Activated T-cell treated with anti-CD3 and anti-CD28 coated beads, Interleukin-2, amount 50 U/mL, for 48 hours (primary cell): ENCODE measurements around the gene EREG.
A peak's percentile ranks its signal among the peaks of the same experiment; 100 is the strongest.
"Not testable (repeated sequence)": the region's sequence is repeated elsewhere in the genome, so short reads cannot be mapped to it uniquely, and the experiment has no call there.

Source experiments
- DNase-seq, 2 experiments: peaks; one replicate each; pipeline ENCODE4 v3.0.0-alpha.2; 2020

The EREG gene

GRCh38 chr4:74364652-74365491 is at the start of gene EREG:
Gene EREG (plus strand): TSS chr4:74365145. CDS start chr4:74365309, 164 bp downstream.
- DNase-seq = peak; percentile 34 to 35

DNA sequence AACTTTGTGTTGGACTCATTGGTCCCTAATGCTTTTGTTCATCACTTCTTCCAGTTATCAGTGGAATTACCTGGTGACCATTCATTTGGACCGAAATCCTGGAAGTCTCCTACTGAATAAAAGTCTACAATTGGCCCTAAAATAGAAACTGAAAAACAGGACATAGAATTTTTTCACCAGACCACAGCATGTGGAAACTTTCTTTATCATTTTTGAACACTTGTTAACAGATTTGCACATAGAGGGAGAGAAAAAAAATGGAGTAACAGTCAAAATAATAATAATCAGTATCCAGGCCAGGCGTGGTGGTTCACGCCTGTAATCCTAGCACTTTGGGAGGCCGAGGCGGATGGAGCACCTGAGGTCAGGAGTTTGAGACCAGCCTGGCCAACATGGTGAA is 49.6 kb upstream of the EREG start:
- DNase-seq = no peak

- no peak for DNase-seq
Observed at GRCh38 chr4:74316397-74316796, 48.5 kb upstream of the EREG start.

DNA sequence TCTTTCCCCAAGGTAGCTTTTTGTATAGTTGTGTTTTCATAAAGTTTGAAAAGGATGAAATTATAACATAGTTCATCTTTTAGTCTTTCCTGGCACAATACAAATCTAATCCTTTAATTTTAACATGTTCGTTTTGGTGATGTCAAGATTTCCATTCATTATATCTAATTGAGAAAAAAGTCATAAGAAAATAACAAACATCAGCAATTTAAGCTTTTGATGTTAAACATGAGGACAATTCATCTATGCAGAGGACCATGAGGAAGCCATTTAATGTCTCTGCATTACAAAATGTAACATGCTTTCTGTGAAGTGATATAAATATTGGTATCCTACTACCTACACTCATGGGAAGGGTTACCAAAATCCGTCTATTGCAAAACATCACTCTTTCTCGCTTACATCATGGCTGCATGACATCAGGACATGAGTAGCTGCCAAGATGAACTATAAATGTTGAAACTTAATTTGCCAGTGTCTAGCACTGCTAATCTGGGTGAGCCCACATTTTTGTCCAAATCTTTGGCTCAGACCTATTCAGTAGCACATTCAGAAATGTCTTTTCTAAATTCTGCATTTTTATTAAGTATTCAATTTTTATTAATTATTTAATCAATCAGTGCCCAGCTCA is 47.2 kb upstream of the EREG start:
- no peak for DNase-seq

DNA sequence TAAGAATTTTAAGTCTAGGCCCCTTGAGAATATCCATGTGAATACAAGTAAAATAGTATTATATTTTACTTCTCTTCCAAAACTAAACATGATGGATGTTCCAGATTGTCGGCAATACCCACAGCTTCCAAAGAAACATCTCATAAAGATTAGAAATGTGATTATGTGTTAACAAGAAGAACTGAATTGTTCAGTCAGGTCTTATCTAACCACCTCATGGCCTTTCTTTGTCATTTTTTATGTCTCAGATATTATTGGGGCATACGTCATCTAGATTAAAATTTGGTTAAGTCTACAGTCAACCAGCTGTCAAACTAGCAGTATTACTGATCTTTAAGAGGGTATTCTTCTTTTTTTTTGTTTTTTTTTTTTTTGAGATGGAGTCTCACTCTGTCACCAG is 46.7 kb upstream of the EREG start:
- DNase-seq = no peak

GRCh38 chr4:74319470-74319869 is 45.5 kb upstream of the EREG start:
- no peak for DNase-seq

DNA sequence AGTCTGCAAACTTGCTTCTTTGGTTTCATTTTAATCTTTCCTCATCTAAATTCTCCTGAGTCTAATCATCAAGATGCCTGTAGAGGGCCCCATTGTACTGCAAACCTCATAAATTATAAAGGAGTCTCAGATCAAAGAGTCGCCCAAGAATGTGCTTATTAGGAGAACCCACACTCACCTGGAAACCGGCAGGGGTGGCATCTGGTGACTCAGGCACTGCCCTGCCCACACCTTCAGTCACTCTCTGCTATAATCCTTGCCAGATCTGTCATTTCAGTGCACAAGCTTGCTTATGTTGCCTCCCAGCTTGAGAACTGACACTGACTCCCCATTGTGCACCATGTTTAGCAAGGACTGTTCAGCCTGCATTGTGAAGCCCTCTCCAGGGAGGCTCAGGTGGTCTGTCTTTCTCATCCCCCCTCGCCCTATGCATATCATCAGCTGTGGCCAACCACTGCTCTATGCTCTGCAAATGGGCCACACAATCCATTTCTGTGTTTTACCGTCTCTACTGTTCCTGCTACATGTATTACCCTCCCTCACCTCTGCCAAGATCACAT is 44.3 kb upstream of the EREG start:
- peak; percentile 27 to 37 for DNase-seq

GRCh38 chr4:74322301-74322700 is 42.6 kb upstream of the EREG start:
- DNase-seq = no peak

DNA sequence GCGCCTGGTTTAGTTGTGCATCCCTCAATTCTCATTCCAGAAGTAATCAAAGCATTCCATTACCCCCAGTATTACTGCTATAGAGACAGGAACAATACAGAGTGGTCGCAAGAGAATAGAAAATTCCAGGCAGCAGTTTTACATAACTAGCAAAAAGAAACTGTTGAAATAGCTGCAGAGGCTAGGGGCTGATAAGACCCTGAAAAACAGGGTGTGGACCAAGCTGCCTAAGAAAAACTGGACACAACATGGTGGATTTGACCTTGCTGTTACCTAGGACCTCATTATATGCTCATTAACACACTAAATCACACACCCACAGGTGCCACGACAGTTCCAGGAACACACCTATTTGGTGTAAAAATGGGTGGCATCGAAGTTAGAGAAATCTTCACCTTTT is 41.3 kb upstream of the EREG start:
- no peak for DNase-seq

DNA sequence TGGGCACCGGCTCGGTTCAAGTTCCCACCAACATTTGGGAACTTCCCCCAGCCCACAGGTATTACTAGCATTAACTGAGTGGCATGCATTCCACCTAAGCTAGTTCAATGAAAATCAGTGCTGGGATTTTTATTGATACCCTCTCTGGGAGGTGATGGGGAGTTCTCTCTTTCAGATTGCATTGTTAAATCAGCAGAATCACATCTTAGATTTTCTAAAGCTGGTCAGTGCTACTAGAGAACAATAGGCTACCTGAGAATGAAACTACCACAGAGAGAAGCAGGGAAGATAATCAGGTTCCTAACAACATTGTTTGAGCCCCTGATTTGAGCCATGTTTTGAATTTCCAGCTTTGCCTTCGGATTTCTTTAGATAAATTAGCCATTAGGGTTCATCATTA is 40.7 kb upstream of the EREG start:
- no peak for DNase-seq

- no peak for DNase-seq
Observed at GRCh38 chr4:74325886-74326285, 39.1 kb upstream of the EREG start.

GRCh38 chr4:74327762-74328161 is 37.2 kb upstream of the EREG start:
- no peak for DNase-seq

- DNase-seq = no peak
Observed at GRCh38 chr4:74328501-74328900, 36.4 kb upstream of the EREG start.

DNA sequence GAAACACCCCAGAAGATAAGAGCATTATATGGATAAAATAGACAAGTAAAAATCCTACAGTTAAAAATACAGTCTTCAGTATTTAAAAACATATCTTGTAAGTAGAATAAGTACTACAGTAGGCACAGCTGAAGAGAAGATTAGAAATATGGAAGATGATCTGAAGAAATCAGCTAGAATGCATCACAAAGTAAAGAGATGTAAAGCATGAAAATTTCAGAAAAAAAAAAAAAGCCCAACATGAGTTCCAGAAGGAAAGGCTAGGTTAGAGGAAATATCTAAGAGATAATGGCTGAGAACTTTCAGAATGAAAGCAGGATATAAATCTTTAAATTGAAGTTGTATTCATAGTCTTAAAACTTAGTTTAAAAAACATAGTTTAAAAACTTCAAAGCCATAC is 35.6 kb upstream of the EREG start:
- DNase-seq = no peak

GRCh38 chr4:74330295-74330750 is 34.6 kb upstream of the EREG start:
- no peak for DNase-seq

DNA sequence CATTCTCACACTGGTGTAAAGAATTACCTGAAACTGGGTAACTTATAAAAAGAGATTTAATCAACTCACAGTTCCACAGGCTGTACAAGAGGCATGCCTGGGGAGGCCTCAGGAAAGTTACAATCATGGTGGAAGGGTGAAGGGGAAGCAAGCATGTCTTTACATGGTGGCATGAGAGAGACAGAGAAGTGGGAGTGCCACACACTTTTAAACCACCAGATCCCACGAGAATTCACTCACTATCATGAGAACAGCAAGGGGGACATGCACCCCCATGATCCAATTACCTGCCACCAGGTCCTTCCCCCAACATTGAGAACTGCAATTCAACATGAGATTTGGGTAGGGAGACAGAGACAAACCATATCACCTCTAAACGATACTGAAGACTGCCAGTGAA is 33.7 kb upstream of the EREG start:
- DNase-seq = no peak

- DNase-seq = no peak
Observed at GRCh38 chr4:74331944-74332343, 33.0 kb upstream of the EREG start.

DNA sequence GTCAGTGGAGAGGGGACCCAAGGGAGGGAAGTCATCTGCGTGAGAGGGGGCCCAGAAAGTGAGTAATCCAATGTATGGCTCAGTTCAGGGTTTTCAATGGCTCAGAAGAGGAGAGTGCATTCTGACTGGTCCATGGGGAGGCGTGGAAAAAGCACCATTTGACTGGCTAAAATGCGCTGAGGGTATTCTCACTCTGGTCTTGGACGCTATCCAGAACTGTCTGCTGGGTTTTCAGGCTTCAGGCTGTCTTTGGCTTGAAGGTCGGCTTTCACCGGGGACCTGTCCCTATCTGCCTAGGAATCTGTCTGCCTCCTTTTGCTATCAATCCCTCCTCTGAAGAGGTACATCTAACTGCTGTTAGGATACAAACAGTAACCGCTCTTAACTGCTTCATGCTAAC is 30.3 kb upstream of the EREG start:
- DNase-seq = no peak

GRCh38 chr4:74335341-74336021 is 29.5 kb upstream of the EREG start:
- DNase-seq = no peak

DNA sequence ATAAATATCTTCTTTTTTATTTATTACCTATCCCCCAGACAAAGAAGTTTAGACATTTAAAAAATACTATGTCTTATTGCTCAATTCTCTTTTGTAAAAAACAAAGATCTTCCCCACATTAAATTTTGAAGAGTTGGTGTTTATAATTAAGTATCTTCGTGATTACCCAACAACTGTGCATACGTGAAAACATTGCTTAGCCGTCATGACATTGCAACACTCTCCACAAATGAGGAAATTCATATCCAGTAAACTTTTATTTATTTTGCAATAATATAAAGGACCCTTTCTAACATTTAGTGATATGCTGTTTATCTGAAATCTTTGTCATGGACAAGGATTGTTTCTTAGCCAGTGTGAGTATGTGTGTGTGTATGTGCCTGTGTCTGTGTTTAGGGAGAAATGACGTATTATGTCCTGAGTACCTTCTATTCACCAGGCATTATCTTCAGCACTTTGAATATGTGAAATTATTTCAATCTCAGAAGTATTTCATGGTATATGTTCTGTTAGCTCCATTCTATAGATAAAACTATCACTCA is 26.1 kb upstream of the EREG start:
- no peak for DNase-seq

DNA sequence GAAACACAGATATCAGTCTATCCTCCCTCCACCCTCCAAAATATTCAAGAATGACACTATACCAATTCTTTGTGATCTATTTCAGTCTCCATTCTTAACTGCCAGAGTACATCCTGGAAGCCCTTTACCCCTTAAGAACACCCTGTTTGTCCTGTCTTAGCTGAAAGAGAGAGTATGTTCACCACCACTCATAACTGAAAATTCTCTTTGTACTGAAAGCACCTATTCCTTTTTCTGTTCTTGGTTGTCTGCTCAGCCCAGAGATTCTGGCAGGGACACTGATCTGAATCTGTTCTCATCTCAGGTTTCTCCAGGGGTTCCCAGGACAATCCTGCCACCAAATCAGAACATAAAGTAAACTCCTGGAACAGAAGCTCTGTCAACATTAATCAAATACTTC is 25.4 kb upstream of the EREG start:
- DNase-seq = no peak

- not testable (repeated sequence) for DNase-seq
Observed at GRCh38 chr4:74340421-74340820, 24.5 kb upstream of the EREG start.

- DNase-seq = no peak
Observed at GRCh38 chr4:74344031-74344430, 20.9 kb upstream of the EREG start.
